ENCODE results near the gene BCL2.

Gene BCL2

DNA sequence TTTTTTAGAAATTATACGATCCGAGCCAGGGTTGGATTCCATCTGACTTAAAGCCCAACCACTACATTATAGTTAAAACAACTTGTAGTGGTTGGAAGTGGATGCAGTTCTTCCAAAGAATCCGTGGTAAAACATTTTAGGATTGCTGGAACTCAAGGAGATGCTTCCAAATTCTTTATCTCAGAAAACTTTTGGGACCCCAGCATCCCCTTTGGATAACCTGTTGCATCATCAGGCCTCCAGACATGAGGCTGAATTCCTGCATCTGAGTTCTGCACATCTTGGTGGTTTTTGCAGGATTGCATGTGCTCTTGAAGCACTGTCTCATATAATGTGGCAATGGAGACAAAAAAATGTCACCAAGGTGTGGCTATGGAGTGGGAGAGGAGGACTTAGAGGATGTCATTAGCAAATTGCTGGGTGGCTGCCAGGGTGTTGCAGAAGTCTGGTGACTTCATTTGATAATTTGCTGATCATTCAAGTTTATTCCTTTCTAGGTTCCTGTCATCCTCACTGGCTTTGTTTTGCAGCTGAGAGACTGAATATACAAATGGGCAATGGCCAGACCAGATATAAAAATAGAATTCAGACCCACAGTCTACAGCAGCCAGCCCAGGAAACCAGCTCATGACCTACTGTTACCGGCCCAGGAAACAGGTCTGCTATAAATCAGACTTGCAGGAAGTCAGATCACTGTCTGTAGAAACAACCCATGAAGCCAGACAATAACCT lies 207.7 kb downstream of the BCL2 start:
- TF ChIP-seq CTCF (IDR thresholded peaks at IDR 0.05; ENCODE audit: low read depth, low read length, missing control alignments) = no peak
- H3K4me3 ChIP-seq (ENCODE audit: low read depth, low read length) = no peak overlapping the region
- DNase-seq (ENCODE audit: low read depth) = no peak

DNA sequence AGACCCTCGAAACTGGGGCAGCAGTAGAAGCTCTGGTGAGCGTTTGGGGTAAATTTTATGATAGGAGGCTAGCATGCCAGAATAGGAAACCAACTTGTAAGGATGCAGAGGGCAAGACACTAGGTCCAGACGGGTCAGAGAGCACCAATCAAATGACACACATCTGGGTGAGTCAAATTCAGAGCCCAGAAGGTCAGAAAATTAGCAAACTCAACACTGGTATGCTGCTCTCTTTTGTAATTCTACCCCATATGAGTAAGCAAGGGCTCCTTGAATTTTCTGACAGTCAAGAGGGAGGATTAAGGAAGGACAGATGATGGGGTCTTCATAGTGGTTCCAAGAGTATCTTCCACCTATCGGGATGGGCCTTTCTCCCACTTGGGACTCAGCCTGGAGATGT lies 209.8 kb downstream of the BCL2 start:
- DNase-seq (ENCODE audit: low read depth) = no peak
- H3K4me3 ChIP-seq (ENCODE audit: low read depth, low read length) = no peak overlapping the region
- TF ChIP-seq CTCF (IDR thresholded peaks at IDR 0.05; ENCODE audit: low read depth, low read length, missing control alignments) = no peak

GRCh38 chr18:63109022-63109421 lies 210.5 kb downstream of the BCL2 start:
- TF ChIP-seq CTCF (IDR thresholded peaks at IDR 0.05; ENCODE audit: low read depth, low read length, missing control alignments) = no peak
- no peak overlapping the region for H3K4me3 ChIP-seq (ENCODE audit: low read depth, low read length)
- no peak for DNase-seq (ENCODE audit: low read depth)

DNA sequence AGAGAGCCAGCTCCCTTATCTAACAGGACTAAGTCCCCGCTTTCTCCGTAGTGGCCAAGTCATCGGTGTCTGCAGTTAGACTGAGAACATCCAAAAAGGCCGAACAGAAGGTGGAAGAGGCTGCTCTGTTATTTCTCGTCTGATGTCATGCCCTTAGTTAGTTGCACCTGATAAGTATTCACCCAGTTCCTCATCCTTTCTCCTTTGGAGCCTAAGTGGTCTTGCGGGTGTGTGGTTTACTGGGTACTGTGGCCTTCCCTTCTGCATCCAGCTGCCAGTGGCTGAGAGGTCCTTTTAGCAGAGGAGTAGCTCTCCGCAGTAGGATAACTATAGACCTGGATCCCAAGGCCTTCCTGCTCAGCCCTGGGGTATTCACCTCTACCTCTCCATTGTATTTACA lies 211.6 kb downstream of the BCL2 start:
- H3K4me3 ChIP-seq (ENCODE audit: low read depth, low read length) = no peak overlapping the region
- TF ChIP-seq CTCF (IDR thresholded peaks at IDR 0.05; ENCODE audit: low read depth, low read length, missing control alignments) = no peak
- DNase-seq (ENCODE audit: low read depth) = no peak

DNA sequence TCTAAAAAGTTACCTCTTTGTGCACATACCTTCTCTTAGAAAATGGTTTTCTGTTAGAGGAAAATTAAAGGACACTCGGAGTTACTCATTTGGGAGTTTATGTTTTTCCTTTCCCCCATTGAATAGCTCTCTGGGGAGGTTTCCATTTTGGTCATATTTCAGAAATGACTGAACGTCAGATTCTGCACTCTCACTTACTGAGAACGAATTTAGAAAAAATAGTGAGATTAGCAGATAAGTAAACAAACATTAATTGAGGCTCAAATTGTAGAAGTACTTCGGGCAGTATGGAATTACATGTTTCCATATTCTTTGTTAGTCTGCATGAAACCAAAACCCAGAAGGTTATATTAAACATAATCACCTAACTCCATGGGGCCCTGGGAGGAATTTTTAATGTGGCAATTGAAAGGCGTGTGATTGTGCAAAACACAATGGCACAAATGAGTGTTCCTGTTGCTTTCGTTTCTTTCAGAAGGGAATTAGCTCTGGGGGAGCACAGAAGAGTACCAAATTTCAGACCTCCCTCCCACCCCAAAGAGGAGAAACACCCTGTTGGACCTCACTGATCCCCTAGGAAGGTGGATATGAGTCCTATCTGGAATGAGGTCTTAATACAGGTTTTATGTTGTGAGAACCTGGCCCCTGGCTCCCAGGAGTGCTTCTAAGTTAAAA lies 212.3 kb downstream of the BCL2 start:
- no peak for DNase-seq (ENCODE audit: low read depth)
- H3K4me3 ChIP-seq (ENCODE audit: low read depth, low read length) = peak overlapping the region; percentile 8; the same call in 1 of the 2 replicates
- no peak for TF ChIP-seq CTCF (IDR thresholded peaks at IDR 0.05; ENCODE audit: low read depth, low read length, missing control alignments)

DNA sequence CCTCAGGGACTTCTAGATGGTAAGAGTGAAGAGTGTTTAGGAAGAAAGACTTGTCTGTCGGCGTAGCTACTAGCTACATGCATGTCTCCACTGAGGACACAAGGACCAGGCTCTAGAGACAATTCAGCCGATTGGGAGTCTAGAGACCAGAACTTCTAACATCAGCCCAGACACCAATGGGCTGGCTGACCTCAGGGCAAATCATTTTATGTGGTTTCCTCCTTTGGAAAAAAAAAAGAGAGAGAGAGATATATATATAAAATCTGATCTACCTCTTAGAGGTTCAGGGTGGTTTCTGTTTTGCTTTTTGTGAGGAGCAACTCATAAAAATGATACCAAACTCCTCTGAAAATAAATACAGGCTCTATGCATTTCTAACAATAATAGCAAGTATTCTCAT lies 212.8 kb downstream of the BCL2 start:
- DNase-seq (ENCODE audit: low read depth) = no peak
- peak overlapping the region; percentile 46 for H3K4me3 ChIP-seq (ENCODE audit: low read depth, low read length)
- no peak for TF ChIP-seq CTCF (IDR thresholded peaks at IDR 0.05; ENCODE audit: low read depth, low read length, missing control alignments)

Data from GM12864 (cell line).